Amniotic epithelial cell (primary cell): Measurements from ENCODE around the gene ARHGDIA.

Source experiments
- DNase-seq: peaks from one replicate; pipeline ENCODE4 v3.0.0-alpha.2; 2010; ENCODE audit warnings: low read depth

The ARHGDIA gene

DNA sequence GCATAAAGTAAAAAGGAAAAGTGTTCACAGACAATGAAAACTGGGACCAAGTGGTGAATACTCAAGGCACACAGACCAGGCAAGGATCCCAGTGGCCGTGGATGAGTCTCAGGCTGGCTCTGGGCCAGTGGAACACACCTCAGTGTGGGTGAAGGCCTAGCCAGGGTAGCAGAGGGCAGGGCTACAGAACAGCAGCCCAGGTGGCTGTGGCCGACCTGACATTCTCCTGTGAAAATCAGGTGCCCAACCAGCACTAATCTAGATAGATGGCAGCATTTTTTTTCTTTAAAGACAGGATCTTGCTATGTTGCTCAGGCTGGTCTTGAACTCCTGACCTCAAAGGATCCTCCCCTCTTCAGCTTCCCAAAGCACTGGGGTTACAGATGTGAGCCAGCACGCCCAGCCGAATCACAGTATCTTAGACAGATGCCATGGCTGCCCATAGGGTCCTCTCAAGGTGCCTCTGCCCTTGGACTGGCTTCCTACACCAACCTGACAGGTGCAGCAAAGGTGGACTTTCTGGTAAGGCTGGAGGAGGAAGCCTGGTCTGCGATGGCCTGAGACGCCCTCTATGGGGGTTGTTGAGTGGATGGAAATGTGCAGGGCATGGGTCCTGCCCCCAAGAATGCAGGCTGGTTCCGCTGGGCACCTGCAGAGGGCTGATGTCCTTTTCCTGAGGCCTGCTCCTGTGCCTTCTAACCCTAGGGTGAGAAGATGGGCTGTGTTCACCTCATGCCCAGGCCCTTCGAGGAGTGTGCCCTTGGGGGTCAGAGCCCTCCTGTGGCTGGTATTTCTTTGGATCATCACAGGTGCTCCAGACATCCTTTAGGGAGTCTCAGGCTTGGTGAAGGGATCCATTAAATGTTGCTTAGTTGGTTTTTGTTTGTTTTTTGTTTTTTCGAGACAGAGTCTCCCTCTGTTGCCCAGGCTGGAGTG, 7.0 kb downstream of the ARHGDIA start:
- DNase-seq: no peak

DNA sequence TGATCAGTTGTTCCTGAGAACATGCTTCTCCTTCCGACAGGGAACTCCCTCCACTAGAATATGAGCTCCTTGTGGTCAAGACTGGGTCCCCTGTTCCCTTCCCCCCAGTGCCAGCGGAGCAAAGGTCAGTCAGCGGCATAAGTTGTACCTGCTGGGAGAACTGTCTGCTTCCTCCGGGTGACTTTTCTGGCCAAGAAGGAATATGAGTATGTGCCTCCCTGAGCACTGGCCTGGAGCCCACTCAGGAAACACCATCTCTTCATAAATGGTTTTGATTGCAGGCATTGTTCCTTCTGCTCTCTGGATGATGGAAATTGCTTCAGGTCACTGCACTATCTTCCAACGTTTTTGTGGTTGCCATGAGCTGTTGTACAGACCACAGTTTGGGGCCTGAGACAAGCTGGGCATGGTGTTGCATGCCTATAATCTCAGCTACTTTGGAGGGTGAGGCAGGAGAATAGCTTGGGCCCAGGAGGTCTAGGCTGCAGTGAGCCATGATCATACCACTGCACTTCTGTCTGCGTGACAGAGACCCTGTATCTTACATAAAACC, 7.9 kb downstream of the ARHGDIA start:
- DNase-seq: peak; percentile 47

DNA sequence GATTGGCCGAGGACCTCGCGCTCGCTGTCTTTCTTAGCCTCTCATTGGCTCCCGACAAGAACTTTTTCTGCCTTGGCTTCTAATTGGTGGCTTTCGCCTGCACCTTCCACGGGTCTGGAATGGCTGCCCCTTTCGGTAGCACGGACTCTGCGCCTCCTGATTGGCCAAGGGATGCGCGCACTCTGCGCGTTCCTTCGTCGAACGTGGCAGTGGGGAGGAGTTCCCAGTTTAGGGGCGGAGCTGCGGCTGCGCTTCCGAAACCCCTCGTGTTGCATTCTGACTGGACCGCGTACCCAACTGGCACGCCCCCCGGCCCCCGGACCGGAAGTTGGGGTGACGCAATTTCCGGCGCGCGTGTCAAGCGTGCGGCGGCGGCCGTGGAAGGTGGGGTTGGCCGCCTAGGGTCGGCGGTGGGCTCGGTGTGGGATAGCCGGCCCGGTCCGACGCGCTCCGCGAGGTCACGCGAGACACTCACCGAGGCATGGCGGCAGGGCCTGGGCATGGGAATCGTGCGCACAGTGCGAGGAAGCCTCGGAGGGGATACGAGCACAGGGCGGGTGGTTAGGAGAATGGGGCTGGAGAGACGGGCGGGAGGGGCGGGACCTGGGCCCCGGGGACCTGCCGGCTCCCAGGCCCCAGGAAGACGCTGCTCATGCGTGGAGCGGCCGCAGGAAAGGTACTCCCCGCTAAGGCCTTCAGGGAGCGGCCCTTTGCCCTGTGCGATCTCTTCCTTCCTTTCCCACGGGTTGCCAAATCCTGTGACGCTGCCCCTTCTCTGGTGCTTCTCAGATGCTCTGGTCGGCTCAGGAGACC, 10.2 kb downstream of the ARHGDIA start:
- peak; percentile 100 for DNase-seq

- DNase-seq: no peak
Measured at GRCh38 chr17:81859906-81860755, 11.0 kb downstream of the ARHGDIA start, which contains the start of gene P4HB. P4HB (minus strand) TSS chr17:81860535; CDS start chr17:81860471, 64 bp downstream.

DNA sequence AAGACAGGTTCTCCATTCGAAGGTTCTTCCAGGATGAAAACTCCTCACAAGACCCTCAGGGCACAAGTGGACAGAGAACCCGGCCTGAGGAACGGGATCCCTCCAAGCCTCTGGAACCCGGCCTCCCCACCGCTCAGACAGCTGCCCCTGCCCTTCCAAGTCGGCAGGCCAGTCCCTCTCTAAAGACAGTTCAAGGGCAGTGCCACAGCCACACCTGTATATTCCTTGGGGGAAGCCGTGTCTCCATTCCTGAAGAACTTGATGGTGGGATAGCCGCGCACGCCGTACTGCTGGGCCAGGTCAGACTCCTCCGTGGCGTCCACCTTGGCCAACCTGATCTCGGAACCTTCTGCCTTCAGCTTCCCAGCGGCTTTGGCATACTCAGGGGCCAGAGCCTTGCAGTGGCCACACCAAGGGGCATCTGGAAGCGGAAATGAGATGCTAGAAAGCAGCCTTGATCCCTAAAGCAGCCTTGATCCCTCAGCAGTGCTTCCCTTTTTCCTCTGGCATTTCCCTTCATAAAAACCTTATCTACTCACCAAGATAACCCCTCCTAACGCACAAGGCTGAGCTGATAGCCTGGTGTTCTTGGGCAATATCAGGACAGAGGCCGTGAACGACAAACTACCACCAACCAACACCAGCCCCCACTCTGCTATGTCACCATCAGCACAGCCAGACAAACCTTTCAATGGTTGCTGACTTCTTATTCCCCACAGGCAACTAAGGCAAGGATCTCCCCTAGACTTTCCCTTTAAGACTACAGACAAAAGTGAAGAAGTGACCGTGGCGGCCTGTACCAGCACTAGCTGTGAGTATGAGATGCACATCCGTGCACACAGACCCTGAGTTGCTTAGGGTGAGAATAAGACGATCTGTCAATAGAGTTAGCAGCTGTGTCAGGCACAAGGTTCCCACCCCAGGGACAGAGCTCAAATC, 11.9 kb downstream of the ARHGDIA start:
- peak; percentile 54 for DNase-seq

DNA sequence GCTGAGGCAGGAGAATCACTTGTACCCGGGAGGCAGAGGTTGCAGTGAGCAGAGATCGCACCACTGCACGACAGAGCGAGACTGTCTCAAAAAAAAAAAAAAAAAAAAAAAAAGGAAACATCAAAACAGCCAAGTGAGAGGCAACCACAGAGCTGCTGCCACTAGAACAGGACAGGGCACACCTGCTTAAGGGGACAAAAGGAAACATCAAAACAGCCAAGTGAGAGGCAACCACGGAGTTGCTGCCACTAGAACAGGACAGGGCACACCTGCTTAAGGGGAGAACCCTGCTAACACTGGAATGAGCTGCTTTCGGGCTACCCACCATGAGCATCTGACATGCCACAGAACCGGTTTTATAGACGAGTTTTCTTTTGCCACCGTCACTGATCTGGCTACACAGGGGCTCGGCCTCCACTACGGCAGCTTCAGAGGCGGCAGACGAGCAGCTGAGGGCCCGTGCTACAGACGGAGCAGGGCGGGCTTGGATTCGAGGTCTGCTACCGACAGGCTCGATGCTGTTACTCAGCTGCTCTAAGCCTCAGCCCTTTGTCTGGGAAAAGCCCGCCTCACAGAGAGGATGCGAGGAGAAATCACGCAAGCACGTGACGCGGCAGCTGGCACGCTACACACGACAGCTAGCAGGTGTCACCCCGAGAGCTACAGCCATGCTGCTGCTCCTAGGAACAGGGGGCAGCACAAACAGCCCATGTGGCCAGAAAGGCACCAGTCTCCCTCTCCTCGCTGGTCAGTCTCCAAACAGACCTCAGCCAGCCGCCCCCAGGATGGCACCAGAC, 12.8 kb downstream of the ARHGDIA start:
- no peak for DNase-seq

DNA sequence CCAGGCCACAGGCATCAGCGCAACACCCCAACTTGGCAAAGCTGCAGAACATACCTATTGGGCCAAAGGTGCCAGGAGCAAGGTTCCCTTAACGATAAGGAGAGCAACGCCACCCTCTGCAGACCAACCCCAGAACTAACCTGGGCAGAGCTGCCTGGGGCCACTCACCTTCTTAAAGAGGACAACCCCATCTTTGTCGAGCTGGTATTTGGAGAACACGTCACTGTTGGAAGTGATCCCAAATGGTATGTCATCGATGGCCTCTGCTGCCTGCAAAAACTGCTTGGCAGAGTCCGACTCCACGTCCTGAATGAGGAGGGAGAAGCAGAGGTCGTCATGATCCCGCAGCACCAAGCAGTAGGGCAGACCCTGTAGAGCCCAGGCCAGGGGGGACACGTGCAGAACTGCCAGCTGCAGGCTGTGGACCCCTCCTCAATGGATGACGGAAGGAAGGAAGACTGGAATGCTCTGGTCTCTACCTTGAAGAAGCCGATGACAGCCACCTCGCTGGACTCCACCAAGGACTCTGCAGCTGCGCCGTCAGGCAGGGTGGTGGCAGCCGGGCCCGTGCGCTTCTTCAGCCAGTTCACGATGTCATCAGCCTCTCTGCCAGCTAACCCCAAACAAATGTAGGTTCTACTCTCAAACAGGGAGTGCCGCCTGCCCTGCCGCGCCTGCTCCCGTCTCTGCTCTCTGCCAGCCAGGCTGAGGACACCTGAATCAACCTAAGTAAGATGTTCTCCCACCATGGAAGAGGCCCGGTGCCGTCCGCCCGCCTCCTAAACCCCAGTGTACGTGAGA, 16.0 kb downstream of the ARHGDIA start:
- no peak for DNase-seq

DNA sequence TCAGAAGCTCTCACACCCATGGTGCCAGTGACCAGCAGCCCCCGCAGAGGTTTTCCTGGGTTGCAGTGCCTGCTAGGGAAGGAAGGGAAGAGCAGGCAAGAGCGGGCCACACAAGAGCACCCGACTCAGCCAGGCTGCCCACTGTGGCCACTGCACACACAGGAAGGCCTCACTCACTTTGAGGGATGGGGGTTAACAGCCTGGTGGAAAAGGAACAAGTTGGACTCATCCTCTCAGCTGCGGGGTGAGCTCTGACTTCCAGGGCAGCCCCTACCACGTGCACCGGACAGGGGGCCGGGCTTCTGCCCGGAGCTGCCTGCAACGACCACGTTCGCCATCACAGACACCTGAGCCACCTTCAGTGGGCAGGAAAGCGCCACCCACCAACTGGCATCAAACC, 18.9 kb downstream of the ARHGDIA start:
- DNase-seq: no peak

GRCh38 chr17:81851423-81851822, 19.7 kb downstream of the ARHGDIA start:
- no peak for DNase-seq

- no peak for DNase-seq
Measured at GRCh38 chr17:81849457-81849856, 21.7 kb downstream of the ARHGDIA start.

GRCh38 chr17:81846743-81847689, 24.1 kb downstream of the ARHGDIA start:
- no peak for DNase-seq

DNA sequence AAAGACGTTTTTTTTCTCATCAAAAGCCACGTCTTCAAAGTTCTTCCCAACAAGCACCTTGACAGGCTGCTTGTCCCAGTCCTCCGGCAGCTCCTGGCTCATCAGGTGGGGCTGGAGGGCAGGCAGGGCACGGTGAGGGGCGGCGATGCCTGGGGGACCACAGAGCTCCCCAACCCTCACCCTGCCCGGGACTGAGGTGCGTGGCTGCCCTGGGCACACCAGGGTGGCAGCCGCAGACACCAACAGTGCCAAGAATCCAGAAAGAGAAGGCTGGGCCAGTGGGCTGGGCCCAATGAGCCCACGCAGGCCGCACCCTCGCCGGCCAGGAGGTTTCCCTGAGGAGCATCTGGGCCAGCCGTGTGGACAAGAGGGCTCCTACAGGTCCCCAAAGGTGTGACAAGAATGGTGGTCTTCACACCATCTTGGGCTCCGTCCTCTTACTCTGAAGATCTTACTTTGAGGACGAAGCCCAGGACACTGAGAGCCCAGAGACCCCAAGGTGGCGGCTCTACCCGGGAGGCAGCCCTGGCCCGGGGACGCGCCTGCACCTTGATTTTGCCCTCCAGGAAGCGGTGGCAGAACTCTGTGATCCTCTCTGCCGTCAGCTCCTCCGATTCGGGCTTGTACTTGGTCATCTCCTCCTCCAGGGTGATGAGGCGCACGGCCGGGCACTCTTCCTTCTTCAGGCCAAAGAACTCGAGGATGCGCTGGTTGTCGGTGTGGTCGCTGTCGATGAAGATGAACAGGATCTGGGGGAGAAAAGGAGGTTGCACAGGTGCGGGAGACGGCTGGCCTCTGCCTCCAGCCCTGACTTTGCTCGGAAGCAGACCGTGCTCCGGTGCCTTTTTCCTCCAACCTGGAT, 25.0 kb downstream of the ARHGDIA start:
- no peak for DNase-seq

DNA sequence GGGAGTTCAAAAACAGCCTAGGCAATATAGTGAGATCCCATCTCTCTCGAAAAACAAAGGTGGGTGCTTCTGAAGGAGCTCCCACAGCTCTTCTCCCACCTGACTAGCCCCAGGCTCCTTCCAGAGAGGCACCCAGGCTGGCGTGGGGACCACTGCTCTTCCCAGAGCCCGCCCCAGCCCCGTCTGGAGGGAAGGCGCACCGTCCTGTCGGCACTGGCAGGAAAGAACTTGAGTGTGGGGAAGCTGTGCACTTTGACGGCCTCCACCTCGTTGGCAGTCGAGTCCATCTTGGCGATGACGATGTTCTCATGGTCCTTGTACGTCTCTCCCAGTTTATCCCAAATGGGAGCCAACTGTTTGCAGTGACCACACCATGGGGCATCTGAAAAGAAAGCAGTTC, 25.8 kb downstream of the ARHGDIA start:
- DNase-seq: no peak

GRCh38 chr17:81844887-81845286, 26.2 kb downstream of the ARHGDIA start:
- no peak for DNase-seq

DNA sequence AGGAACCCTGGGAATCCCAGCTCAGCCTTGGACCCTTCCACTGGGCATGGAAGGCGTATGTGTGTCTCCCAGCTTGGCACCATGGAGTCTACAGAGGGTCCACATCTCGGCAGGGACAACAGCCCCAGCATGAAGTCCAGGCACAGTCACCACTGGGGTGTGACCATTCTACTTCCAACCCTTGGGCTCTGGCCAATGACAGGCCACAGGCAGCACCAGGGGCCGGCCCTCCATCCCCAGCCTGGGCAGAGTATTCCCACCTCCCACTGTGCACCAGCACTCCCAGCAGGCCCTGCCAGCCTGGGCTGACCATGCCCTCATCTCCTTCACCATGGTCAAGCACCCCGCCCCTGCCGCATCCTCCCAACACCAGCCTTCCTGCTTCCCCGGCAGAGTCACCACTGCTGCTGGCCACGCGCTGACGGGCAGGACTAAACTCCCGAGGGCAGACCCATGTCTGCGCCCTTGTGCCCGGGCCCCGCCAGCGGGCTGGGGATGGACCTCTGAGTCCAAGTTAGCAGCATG, 26.7 kb downstream of the ARHGDIA start:
- no peak for DNase-seq

DNA sequence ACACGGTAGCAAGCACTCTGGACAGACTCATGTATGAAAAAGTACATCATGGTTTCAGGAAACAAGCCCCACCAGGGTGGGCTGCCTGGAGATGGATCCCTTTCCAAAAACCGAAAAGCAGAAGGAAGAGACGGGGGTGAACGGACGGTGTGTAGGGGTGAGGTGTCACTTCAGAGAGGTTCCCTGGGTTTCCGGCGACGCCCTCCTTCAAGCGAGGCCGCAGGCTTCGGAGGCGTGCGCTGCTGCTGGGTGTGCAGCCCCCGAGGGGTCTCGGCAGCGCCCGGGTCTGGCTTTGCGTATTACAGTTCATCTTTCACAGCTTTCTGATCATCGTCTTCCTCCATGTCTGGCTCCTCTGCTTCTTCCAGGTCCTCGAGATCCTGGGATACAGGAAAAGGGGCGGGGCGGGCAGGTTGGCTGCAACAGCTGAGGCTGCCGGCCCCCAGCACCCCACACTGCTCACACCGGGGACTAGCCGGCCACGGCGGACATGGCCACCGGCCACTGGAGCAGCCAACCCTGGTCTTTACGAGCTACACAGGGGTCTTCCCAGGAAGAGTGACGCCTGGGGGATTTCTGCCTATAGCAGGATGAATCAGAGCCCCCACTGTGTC, 27.3 kb downstream of the ARHGDIA start:
- no peak for DNase-seq
